Panc1 (cell line): ENCODE results near the gene LETM1. TPM values are rescaled to one million over a fixed set of nuclear protein-coding genes. Genes with fewer than 3 reads are reported as not detected.

Source experiments
- ATAC-seq: fragments of 200-7000 bp; cut with Tn5 transposase; 2 replicates; pipeline ENCODE4 v1.9.1; 2020; ENCODE audit warnings: mild to moderate bottlenecking, moderate library complexity
- BruUV-seq: library from RNA; stranded (reverse); fragments of 400-500 nt; replicated peaks from 2 replicates; lab custom pipeline; 2021; lab: Mats Ljungman, UMichigan
- CTCF ChIA-PET: fragments of 300-600 bp; sonication (Branson Sonifier 250); formaldehyde crosslinking; loops from one replicate; lab custom pipeline; 2022; ENCODE audit warnings: antibody characterized with exemption; lab: Charles Lee
- POLR2A ChIA-PET: fragments of 300-600 bp; sonication (Branson Sonifier 250); formaldehyde crosslinking; loops from one replicate; lab custom pipeline; 2022; ENCODE audit warnings: antibody characterized with exemption; lab: Charles Lee
- DNase-seq: peaks from one replicate; pipeline ENCODE4 v3.0.0-alpha.2; 2010; ENCODE audit warnings: low read depth, low spot score
- H3K27ac ChIP-seq: 2 replicates; pipeline ENCODE4 v1.5.1; 2011; ENCODE audit warnings: mild to moderate bottlenecking, low read length, inconsistent platforms
- H3K27me3 ChIP-seq: fragments of 200-500 bp; sonication (Bioruptor generic); 2 replicates; pipeline ENCODE4 v1.6.0; 2014; ENCODE audit warnings: low read length, inconsistent platforms; ENCODE audit not compliant: control insufficient read depth, insufficient read depth
- H3K36me3 ChIP-seq: fragments of 200-500 bp; sonication (Bioruptor generic); 2 replicates; pipeline ENCODE4 v1.5.1; 2014; ENCODE audit warnings: inconsistent platforms, mild to moderate bottlenecking, low read length, moderate library complexity; ENCODE audit not compliant: control insufficient read depth, insufficient read depth
- H3K4me1 ChIP-seq: 2 replicates; pipeline ENCODE4 v1.5.1; 2011; ENCODE audit warnings: inconsistent platforms, mild to moderate bottlenecking, low read length, moderate library complexity; ENCODE audit not compliant: control insufficient read depth, insufficient read depth
- H3K4me3 ChIP-seq, 2 experiments: 2 replicates each; pipeline ENCODE4 v1.5.1; 2011 to 2012; ENCODE audit warnings: low read depth in 2 of 2, low read length in 2 of 2, mild to moderate bottlenecking in 2 of 2, inconsistent platforms in 1 of 2, moderate library complexity in 1 of 2
- H3K9me3 ChIP-seq: fragments of 200-500 bp; sonication (Bioruptor generic); 2 replicates; pipeline ENCODE4 v1.5.1; 2014; ENCODE audit warnings: low read depth, mild to moderate bottlenecking, inconsistent platforms, low read length, moderate library complexity; ENCODE audit not compliant: control insufficient read depth, insufficient read depth
- POLR2AphosphoS5 ChIP-seq: IDR thresholded peaks from 2 replicates; pipeline ENCODE4 v1.6.1; 2012; ENCODE audit warnings: mild to moderate bottlenecking, low read depth, low read length, moderate library complexity
- SIN3A ChIP-seq: IDR thresholded peaks from 2 replicates; pipeline ENCODE4 v1.6.1; 2012; ENCODE audit warnings: low read depth, mild to moderate bottlenecking, low read length, moderate library complexity, borderline replicate concordance; ENCODE audit not compliant: insufficient read depth
- TCF7L2 ChIP-seq: IDR thresholded peaks from 2 replicates; pipeline ENCODE4 v1.6.1; 2011; ENCODE audit warnings: mild to moderate bottlenecking, low read depth, low read length, inconsistent platforms
- in situ Hi-C: cut with HindIII; loops from 2 replicates; pipeline ENCODE4 v1.10.0; 2016; ENCODE audit warnings: low sequenced_read_pairs, low pct_unique_long_range_greater_than_20kb
- intact Hi-C: fragments of 100-400 bp; cut with micrococcal nuclease; formaldehyde crosslinking; loops from one replicate; pipeline ENCODE4 v1.10.0; 2022; ENCODE audit not compliant: unreplicated experiment
- total RNA-seq: library from RNA; stranded (reverse); gene quantifications from one replicate; pipeline ENCODE4 v1.2.1, GENCODE V29; 2021; ENCODE audit not compliant: unreplicated experiment
- TF ChIP-seq, protein P1 (sequence below), 2 experiments: IDR thresholded peaks; 2 replicates each; pipeline ENCODE4 v1.6.1; 2011 to 2012; ENCODE audit warnings: low read depth in 2 of 2, control low read depth in 1 of 2, low read length in 1 of 2, mild to moderate bottlenecking in 1 of 2, moderate library complexity in 1 of 2; ENCODE audit not compliant: insufficient read depth in 1 of 2
- TF ChIP-seq, protein P2 (sequence below): fragments of 450-650 bp; IDR thresholded peaks from 2 replicates; pipeline ENCODE4 v1.5.1; 2017; ENCODE audit warnings: mild to moderate bottlenecking

Gene LETM1
- total RNA-seq, 1 experiment from 2014 or later: 67.6 TPM

DNA sequence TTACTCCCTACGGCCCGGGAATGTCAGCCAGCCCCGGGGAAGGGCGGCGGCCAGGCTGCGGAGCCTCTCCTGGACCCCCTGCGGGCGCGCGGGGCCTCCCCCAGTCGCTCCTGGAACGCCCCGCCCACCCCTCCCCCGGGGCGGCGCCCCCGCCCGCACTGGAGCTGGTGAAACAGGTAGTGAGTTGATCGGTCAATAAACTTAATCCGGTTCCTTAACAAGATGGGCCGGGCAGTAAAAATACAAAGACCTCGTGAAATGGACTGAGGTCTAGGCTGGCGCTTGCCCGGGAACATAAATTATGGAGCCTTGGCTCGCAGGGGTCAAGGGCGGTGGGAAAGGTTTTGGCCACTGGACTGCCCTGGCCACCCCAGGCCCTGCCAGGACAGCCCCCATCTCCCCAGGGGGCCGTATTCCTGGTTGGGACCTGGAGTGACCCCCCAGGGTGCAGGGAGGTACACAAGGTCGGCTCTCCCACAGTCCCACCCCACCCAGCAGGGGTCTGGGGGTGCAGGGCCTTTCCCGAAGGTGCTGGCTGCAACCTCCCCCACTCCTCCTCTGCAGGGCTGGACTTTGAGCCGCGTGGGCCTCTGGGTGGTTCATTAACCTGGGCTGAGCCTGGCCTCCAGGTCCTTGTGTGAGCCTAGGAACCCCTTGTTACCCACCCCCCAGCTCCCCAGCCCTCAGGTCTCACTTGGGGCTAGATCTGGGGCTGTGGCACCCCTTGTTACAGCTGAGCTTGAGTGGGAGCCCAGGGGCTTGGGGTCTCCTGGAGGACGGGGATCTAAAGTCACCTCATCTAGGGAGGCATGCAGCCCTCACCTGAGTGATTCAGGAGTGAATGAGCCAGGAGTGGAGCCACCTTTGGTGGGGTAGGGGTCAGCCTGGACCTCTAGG, 60.4 kb downstream of the LETM1 start:
- Histone ChIP-seq H3K27me3 (no peaks in the 10 kb centered on the region), H3K4me1 (no peaks in the 10 kb centered on the region), H3K36me3 (no peaks in the 10 kb centered on the region; the same call in 1 of the 2 replicates), H3K27ac (no peak overlapping the region), H3K4me3 (peak overlapping the region in 1 of 2 experiments; percentile 32; a peak in 1 of 4 replicates), H3K9me3 (no peaks in the 10 kb centered on the region)
- intact Hi-C loops: no loop called here
- CTCF ChIA-PET: no interaction called here
- no peak for TF ChIP-seq POLR2AphosphoS5
- TF ChIP-seq, protein P1, sequence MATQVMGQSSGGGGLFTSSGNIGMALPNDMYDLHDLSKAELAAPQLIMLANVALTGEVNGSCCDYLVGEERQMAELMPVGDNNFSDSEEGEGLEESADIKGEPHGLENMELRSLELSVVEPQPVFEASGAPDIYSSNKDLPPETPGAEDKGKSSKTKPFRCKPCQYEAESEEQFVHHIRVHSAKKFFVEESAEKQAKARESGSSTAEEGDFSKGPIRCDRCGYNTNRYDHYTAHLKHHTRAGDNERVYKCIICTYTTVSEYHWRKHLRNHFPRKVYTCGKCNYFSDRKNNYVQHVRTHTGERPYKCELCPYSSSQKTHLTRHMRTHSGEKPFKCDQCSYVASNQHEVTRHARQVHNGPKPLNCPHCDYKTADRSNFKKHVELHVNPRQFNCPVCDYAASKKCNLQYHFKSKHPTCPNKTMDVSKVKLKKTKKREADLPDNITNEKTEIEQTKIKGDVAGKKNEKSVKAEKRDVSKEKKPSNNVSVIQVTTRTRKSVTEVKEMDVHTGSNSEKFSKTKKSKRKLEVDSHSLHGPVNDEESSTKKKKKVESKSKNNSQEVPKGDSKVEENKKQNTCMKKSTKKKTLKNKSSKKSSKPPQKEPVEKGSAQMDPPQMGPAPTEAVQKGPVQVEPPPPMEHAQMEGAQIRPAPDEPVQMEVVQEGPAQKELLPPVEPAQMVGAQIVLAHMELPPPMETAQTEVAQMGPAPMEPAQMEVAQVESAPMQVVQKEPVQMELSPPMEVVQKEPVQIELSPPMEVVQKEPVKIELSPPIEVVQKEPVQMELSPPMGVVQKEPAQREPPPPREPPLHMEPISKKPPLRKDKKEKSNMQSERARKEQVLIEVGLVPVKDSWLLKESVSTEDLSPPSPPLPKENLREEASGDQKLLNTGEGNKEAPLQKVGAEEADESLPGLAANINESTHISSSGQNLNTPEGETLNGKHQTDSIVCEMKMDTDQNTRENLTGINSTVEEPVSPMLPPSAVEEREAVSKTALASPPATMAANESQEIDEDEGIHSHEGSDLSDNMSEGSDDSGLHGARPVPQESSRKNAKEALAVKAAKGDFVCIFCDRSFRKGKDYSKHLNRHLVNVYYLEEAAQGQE (IDR thresholded peaks at IDR 0.05; ENCODE audit: insufficient read depth in 1 of 2, low read depth in 2 of 2, low read length in 1 of 2): no peak
- TF ChIP-seq SIN3A: no peak
- no peak for TF ChIP-seq TCF7L2
- TF ChIP-seq, protein P2, sequence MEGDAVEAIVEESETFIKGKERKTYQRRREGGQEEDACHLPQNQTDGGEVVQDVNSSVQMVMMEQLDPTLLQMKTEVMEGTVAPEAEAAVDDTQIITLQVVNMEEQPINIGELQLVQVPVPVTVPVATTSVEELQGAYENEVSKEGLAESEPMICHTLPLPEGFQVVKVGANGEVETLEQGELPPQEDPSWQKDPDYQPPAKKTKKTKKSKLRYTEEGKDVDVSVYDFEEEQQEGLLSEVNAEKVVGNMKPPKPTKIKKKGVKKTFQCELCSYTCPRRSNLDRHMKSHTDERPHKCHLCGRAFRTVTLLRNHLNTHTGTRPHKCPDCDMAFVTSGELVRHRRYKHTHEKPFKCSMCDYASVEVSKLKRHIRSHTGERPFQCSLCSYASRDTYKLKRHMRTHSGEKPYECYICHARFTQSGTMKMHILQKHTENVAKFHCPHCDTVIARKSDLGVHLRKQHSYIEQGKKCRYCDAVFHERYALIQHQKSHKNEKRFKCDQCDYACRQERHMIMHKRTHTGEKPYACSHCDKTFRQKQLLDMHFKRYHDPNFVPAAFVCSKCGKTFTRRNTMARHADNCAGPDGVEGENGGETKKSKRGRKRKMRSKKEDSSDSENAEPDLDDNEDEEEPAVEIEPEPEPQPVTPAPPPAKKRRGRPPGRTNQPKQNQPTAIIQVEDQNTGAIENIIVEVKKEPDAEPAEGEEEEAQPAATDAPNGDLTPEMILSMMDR: no peak
- DNase-seq (no peak), ATAC-seq (no peak)
- in situ Hi-C loops: no loop called here
- POLR2A ChIA-PET: interaction anchor here (0.5 kb wide), 1 partner anchor 33 kb away, joined by 3 read pairs; no protein-coding TSS in a partner anchor
- BruUV-seq: no TSS peak

DNA sequence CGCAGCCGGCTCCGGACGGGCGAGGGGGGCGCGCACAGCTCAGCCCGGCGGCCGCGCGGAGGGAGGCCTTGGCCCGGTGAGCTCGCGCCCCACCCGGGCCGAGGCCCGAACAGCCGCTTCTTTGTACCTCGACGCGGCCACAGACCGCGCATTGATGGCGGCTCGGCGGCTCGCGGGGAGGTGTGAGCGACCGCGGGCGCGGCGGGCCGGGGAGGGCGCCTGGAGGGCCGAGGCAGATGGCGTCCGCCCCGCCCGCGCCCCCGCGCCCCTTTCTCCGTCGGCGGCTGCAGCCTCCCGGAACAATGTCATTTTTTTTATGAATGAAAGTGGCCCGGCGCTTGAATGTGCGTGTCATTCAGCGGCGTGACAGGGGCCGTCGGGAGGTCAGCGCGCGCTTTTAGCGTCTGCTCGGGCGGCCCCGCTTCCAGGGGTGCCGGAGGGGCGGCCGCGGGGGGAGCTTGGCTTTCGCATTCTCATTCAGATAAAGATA, 61.1 kb downstream of the LETM1 start:
- H3K9me3 ChIP-seq: no peaks in the 10 kb centered on the region
- in situ Hi-C loops (no loop called here), intact Hi-C loops (no loop called here)
- ChIA-PET CTCF (no interaction called here), POLR2A (no interaction called here)
- H3K27me3 ChIP-seq: no peaks in the 10 kb centered on the region
- H3K4me3 ChIP-seq: peak overlapping the region in 1 of 2 experiments; percentile 32; a peak in 2 of 4 replicates
- BruUV-seq: no TSS peak
- ATAC-seq: no peak
- no peaks in the 10 kb centered on the region for H3K4me1 ChIP-seq
- no peak for DNase-seq
- TF ChIP-seq TCF7L2 (no peak), POLR2AphosphoS5 (no peak), SIN3A (no peak)
- TF ChIP-seq, protein P1 (IDR thresholded peaks at IDR 0.05; ENCODE audit: insufficient read depth in 1 of 2, low read depth in 2 of 2, low read length in 1 of 2): no peak
- TF ChIP-seq, protein P2: no peak
- H3K27ac ChIP-seq: no peak overlapping the region
- H3K36me3 ChIP-seq: no peaks in the 10 kb centered on the region; the same call in 1 of the 2 replicates
